GM18498 (cell line): ENCODE data around the gene UBL3.

Source experiments
- ATAC-seq: cut with Tn5 transposase; IDR thresholded peaks from one replicate; pipeline ENCODE4 v1.9.1; 2021; ENCODE audit warnings: mild to moderate bottlenecking, moderate library complexity; ENCODE audit not compliant: unreplicated experiment

Gene UBL3

DNA sequence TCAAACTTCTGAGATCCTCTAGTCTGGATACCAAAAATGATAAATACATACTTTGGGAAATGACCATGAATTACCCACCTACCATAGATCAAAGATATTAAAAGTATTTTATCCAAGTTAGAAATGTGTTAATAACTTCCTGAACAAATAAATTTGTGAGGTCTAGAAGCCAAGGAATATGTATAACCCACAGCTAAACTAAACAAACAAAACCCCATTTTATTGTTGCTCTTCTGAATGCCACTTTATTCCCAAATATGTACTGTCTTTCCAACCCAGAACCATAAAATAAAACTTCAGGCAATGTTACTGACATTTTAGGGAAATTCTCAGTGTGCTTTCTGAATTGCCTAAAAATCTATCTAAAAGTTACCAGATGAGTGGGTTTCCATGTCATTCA is 35.1 kb downstream of the UBL3 start:
- no peak for ATAC-seq

DNA sequence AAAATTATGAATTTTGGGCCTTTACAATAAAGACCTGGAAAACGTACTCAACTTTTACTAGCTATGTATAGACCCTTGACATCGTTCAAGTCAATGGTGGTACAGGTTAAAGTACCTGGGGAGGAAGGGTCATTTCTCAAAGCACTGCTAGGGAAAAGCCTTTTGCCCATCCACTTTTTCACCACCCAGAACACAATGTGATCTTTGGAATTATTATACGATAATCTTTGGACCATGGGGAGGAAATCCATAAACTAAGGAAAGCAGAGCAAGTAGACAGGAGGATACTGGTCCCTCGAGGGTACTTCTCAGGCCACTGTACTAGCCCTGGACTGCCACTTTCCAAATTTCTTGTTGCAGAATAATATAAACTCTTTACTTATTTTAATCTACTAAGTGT is 39.5 kb downstream of the UBL3 start:
- ATAC-seq = no peak

DNA sequence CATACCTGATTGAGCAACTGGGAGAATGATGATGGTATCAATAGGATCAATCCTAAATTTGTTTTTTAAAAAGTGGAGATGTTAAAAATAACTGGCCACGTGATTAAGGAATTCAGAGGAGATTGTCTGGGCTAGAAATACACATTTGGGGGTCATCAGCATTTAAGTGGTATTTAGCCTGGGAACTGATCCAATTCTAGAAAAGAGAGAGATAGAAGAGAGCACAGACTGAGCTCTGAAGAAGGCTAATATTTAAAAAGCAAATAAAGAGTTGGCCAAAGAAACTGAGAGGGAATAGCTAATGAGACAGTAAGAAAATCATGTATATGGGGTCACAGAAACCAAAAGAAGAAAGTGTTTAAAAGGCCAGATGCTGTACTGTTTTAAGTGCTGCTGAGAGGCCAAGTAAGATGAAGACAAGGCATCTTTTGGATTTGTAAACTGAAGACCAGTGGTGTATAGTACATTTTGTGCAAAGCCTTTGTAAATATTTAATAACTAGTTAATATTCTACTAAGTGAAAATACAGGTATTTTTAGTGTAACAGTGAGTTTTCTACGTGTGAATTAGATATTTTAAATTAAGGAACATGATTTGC is 40.2 kb downstream of the UBL3 start:
- ATAC-seq = peak; percentile 84

DNA sequence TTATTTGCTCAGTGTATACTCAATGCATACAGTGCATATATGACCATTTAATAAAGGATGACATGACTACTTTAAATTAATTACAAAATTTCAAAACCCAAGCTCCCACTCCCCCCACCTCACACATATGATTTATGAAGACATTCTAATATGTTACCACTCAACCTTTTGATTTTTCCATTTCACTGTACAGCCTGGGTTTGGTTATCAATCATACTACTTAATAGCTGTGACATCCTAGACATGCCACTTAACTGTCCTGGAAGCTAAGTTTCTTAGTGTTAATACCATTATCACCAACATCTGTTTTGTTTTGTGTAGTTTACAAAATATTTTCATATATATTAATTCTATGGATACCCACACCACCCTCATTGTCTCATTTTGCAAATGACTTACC is 42.2 kb downstream of the UBL3 start:
- ATAC-seq = no peak

DNA sequence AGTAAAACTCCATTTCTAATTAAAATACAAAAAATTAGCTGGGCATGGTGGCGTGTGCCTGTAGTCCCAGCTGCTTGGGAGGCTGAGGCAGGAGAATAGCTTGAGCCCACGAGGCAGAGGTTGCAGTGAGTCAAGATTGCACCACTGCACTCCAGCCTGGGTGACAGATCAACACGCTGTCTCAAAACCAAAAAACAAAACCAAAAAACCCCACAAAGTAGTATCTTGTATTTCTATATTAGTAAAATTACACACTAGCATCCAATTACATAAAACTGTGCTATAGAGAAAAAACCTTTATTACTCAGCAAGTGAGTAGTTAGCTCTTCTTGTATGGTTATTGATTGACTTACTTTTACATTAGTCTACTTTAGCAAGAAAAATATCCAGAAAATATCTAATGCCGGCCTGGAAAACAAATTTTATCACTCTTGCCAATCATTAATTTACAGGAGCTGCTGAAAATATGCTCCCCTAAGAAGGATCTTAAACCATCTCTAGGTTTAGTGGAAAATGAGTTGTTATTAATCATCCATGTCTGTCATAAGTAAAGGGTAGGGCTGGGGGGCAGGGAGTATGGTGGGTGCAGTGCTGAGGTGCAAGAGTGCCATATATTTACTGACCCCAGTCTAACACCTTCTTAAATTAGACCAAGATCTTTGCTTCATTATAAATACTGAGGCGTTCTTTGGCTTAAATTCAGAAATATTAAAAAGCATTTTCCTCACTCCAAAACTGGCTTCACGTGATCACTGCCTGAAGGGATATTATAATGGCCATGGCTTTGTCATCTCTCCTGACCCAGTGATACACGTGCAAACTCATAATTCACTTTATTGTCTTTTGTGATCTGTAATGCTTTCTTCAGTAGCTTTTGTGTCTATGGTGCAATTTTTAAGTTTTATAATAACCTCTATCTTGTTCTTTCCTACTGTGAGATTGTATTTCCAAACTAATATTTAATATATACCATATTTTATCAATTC is 44.1 kb downstream of the UBL3 start:
- ATAC-seq = no peak

DNA sequence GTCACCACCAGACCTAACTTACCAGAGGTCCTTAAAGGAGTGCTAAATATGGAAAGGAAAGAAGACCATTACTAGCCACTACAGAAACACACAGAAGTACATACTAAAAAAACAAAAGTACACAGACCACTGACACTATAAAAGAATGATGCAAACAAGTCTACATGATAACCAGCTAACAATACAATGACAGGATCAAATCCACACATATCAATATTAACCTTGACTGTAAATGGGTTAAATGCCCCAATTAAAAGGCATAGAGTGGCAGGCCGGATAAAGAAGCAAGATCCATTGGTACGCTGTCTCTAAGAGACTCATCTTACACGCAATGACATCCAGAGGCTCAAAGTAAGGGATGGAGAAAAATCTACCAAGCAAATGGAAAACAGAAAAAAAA is 47.2 kb downstream of the UBL3 start:
- no peak for ATAC-seq

DNA sequence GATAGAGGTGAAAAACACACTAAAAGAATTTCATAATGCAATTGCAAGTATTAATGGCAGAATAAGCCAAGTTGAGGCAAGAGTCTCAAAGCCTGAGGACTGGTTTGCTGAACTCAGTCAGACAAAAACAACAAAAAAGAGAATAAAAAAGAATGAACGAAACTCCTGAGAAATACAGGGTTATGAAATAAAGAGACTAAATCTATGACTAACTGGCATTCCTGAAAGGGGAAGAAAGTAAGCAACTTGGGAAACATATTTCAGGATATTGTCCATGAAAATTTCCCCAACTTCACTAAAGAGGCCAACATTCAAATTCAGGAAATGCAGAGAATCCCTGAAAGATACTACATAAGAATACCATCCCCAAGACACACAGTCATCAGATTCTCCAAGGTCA is 47.8 kb downstream of the UBL3 start:
- no peak for ATAC-seq

DNA sequence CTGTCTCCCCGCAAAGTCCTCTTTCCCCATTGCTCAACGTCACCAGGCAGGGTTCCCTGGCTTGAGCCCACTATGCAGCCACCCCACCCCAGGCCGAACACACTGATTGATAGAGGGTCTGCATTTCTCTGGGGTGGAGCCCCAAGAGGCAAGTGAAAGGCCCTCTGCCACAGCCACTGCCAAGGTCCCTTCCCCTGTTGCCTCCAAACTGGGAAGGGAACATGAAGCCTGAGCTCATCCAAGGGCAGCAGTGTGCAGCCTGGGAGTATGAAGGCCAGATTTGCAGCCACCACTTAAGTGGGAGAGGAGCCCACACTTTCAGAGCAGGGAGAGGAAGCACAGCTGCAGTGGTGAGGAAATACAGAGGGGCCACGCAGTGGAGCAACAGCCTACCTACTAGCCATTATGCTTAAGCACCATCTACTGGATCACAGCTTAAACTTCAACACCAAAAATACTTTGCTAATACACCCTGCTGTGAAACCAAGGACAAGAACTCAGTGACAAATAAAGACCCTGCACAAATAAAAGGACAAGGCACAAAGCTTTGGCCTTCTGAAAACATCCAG is 48.6 kb downstream of the UBL3 start:
- ATAC-seq = no peak

DNA sequence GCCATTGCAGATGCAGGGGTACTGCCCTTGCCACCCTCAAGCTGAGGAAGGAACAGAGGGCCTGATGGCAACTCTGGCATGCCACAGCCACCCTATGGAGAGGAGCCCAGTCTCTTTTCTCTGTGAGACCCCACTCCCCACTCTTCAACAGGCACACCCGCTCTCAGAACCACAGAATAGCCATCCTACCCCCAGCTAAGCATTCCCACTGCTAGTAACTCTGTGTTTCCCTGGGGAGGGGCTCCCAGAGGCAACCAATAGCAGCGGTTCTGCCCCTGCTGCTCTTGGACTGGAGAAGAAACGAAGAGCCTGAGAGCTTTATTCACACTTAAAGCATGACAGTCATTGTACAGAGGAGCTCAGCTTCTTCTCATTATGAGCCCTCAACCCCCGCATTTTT is 49.3 kb downstream of the UBL3 start:
- ATAC-seq = no peak

DNA sequence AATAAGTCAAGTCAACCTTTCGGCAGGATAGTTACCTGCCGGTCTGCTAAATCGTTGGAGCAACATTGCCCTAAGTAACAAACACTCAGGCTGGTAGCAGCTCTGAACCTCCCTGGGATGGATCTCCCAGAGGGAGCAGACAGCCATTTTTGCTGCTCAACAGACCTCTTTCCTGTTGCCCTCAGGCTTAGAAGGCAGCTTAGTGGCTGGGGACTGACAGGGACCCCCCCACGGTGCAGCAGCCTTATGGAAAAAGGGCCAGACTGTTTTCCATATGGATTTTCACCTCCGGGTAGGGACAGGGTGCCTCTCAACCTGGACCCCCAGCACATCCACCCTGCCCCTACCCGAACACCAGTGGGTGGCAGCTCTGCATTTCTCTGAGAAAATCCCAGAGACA is 49.7 kb downstream of the UBL3 start:
- no peak for ATAC-seq

DNA sequence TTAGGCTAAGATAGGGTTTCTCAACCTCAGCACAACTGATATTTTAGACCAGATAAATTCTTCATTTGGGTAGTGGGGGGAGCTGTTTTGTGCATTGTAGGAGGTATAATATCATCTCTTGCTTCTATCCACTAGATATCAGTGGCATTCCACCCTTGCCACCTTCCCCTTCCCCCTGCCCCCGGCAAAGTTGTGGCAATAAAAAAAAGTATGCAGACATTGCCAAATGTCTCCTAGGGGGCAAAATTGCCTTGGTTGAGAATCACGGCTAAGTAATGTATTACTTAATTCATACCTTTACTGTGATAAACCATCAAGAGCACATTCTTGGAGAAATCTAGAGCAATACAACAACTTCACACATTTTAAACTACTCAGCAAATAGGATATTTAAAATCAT is 51.4 kb downstream of the UBL3 start:
- no peak for ATAC-seq

DNA sequence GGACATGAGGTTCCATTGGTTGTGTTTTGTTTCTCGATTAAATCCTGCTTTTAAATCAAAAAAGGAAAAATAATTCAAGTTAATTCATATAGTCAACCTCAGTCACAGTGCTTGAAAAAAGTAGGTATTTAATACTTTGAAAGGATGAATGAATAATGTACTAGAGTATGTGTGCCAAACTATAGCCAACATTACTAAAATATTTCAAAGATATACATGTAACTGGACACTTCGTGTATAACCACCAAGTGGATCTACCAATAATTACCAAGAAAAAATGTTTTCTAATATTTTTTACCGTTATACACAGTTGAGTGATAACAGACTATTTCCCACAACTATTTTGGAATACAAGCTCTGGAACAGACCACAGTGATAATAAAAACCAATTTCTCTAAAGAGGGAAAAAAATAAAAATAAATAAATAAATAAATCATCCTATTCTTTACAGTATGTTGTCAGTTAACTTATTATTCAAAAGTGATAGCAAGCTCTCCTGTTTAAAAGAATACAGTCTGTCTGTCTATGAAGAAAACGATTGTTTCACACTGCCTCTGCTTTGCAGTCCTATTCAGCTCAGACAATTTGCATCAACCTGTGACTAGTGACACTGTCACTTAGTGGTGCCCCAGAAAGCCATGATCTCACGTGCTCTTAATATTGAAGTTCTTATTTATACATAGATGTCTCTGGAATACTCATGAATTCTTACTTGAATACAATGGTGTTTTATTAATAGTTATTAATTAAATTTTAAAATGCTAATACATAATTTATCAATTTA is 58.2 kb downstream of the UBL3 start:
- ATAC-seq = no peak

DNA sequence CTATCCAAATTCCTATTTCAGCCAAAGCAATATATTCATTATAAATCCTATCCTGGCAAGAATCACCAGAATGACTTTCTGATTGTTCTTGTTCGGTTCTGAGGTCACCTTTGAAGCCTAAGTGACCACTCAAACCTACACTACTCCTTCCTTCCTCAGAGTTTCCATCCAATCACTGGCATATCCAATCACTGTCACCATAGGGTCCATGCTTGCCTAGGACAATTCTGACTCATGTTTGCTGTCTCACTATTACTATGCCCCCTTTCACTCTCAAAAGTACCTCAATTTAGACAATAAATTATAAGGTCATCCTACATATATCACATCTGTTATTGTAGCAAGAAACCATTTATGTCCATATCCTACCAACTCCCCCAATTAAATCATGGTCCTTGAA is 58.9 kb downstream of the UBL3 start:
- ATAC-seq = no peak

DNA sequence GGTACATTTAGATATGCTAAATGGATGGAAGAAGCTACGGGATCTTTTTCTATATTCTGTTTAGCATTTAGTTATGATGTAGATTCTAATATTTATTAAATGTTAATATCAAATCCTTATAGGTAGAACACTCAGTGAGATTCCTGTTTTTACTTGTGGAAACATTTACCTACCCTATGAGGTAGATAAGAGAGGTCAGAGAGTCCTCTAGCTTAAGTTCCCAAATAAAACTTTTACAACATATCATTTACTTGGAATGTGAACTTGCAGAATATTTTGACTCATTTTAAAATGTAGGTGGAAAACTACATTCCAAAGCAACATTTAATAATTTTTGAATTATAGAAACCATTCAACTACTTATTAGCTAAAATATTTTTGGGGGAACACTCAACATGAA is 63.7 kb downstream of the UBL3 start:
- ATAC-seq = no peak

DNA sequence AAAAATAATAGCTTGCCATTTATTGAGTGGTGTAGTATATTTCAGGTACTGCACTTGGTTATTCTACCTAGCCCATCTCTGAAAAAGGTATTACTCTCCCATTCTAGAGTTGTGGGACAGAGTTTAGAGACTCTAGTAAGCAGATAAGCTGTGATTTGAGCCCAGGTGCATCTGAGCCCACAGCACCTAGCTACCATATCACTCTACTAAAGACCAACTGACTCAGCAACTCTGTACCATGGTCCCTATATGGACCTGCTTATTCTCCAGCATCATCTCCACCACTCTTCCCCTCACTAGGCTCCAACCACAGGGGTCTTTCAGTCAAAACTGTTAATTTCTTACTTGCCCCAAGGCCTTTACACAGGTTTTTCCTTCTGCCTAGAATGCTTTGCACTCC is 64.4 kb downstream of the UBL3 start:
- no peak for ATAC-seq

DNA sequence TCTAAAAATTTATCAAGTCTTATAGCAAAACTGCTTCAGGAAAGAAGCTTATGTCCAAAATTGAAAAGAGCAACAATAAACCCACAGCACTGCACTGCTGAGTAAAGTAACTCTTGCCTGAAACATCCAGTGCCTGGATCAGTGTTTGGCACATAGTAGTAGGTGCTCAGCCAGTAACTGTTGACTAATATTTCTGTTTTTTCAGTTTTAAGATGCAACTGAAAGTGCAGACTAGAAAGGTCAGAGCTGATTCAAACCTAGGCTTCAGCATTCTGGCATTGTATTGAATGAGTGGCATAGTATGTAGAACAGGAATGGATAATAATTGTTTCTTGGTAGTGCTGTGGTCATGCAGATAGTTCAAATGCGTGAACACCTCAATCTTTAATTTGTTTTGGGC is 67.6 kb downstream of the UBL3 start:
- no peak for ATAC-seq

DNA sequence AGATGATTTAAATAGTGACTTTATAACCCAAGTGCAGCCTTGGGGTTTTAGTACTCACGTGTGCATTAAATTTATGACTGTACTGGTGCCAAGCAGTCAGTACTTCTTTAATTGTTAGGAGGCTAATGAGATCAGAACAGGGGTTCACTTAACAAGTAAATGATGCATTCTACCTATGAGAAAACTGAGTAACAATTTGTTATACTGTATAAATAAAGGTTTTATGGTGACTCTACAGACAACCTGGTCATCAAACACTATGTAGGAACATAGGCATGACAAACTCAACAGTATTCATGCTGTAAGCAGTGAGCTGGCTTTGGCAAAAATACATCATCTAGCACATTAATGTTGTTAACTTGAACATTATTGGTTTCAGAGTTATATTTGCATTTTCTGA is 75.6 kb downstream of the UBL3 start:
- no peak for ATAC-seq

DNA sequence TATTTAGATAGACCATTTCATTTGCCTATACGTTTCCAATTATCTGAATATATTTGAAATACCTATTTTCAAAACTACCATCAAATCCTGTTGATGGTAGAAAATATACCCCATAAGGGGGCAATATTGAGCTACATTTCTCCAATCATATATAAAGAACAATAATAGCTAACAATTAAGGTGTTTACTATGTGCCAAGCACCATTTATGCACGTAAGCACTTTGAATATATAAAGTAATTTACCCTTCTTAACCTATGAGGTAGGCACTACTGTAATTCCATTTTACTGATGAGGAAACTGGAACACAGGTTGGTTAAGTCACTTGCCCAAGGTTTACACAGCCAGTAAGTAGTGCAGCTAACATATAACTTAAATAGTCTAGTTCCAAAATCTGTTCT is 79.2 kb downstream of the UBL3 start:
- no peak for ATAC-seq

DNA sequence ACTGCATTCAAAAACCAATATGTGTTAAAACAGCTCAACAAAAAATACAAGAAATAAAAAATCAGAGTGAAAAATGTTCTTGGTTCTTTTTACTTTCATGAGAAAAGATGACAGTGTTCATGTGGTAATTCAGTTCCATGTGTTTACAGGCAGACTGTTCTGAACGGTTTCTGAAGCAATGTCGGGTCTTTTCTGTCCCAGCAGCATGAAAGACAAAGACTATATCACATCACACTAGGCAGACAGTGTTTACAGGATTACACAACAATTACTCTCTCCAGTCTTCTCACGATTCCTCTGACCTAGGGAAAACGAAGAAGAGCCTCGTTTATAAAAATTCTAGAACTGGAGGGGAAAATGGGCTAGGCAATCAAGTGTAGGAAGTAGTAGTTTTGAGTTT is 83.4 kb downstream of the UBL3 start:
- ATAC-seq = no peak

DNA sequence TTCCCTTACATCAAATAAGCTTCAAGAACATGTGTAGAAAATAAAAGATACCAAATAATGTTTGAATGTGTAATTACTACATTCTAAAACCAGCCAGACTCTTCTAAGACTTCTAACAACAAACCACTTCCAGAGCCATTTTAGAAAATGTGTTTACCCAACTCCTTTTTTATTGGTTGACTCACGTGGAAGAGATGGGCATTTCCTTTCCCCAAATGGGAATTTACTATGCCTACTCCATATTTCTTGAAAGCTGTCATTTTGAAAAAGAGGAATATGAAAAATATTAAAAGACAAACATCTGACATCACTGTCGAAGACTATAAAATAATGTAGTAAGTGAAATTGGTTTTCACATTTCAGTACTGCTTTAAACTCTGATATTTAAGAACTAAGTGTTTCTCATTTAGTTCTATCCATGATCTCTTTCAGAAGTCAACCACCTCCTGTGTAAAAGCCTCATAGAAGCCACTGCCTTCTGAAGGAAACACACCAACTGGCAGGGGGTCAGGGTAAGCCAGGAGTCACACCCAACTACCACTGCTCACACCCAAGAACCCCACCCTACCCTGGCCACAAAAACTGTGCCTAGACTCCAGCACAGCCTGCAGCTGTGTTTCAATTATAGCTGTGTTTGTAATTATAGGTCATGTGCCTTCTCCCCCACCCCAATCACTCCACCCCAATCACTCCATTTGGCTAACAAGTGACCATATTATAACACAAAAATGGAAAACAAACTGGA is 86.8 kb downstream of the UBL3 start:
- ATAC-seq = no peak

DNA sequence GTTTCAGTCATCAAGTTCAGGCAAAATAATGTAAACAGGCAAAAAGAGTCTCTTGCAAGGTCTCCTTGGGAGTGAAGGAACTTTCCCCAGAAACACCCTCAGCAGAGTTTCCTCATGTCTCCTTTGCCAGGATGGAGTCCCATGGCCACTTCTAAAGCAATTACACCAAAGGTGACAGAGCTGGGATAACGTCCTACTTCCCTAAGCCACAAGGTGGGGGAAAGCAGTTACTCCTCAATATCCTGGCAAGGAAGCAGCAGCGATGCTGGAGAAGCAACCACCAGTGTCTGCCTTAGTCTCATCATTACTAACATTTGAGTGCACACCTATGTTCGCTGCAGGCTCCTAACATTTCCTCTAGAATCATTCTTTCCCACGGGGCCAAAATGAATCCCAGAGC is 88.6 kb downstream of the UBL3 start:
- ATAC-seq = no peak
